ENCODE results near the gene TMEM263.
"Not testable (repeated sequence)": the region's sequence is repeated elsewhere in the genome, so short reads cannot be mapped to it uniquely, and the experiment has no call there.

The TMEM263 gene

DNA sequence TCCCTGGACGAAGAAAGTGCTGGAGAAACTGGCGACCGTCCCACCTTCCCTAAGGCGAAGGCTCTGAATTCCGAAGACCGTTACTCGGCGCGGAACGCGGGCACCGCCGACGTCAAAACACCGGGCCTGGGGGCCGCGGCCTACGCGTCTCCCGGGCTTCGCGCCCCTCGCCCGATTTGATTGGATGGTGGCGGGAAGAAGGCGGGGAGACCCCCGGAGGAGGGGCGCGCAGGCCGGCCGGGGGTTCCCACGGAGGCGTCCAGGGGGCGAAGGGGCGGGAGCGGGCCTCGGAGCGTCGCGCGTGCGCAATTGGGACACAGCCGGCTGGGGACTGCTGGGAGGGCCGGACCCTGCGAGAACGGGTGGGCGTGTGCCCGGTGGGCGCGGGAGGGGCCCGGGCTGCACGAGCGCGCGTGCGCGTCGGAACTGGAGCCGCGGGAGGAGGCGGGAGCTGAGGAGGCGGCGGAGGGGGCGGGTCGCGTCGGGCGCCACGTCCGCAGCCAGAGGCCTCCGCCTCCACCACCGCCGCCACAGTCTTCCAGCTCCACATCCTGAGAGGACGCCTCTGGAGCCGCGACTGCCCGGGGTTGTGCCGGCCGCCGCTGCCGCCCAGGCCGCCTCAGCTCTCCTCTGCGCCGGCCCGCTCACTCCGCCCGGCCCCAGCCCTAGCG lies at the start of gene TMEM263:
TMEM263 (plus strand) TSS at position 531 of the 671 bp plus-strand sequence. CDS start 11,210 bp downstream, outside the sequence.
- peak; percentile 94 for DNase-seq (ENCODE audit: low read depth)

DNA sequence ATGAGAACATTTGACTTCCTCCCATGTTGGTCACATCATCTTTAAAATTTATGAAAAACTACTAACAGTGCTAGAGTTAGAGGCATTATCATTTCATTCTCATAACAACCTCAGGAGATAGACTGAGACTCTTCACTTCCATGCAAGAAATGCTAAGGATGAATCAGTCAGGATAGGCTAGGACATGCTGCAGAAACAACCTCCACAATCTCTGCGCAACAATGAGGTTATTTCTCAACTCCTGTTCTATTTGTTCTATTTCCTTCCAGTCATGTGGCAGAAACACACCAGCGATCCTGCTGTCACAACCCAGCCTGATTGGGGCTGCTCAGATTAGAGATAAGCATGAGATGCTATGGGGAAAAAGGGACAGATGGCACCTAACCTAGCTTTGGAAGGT lies 49.0 kb upstream of the TMEM263 start:
- no peak for DNase-seq (ENCODE audit: low read depth)

DNA sequence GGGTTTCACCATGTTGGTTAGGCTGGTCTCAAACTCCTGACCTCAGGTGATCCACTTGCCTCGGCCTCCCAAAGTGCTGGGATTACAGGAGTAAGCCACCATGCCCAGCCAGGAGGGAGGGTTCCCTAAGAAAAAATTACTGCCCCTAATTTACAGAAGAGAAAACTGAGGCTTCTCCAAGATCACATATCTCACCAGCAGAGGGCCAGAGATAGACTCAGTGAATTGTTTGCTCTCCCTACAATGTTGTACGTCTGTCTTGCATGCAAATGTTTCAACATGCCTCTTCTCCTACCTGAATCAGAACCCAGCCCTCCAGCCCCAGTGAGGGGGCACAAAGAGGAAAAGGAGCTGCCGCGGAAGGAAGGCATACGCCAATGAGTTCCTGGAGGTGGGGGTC lies 48.3 kb upstream of the TMEM263 start:
- DNase-seq (ENCODE audit: low read depth), result no peak

DNA sequence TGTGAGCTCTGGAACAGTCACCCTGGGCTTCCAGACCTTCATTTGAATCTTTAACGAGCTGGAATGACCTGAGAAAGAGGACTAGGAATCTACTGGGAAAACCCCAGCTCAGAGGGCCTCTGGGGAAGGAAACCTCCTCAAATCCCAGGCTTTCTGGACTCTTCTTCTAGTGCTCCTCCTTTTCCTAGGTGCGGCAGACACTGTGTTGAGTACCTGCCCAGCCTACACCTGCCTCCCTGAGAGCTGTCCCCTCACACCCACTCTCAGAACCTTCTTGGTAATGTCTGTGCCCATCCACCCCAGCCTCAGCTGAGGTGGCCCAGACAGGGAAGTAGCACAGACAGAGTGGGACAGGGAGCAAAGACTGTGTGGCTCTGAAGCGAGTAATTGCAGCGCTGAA lies 47.9 kb upstream of the TMEM263 start:
- DNase-seq (ENCODE audit: low read depth), result no peak

DNA sequence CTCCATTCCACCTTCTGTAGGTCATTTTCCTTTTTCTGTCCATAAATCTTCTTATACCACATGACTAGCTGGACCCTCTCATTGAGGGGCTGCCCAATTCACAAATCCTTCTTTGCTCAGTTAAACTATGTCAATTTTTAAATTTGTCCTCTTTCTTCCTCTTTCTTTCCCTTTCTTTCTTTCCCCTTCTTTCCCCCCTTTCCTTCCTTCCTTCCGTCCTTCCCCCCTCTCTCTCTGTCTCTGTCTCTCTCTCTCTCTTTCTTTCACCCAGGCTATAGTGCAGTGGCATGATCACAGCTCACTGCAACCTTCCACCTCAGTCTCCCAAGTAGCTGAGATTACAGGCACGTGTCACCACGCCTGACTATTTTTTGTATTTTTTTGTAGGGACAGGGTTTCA lies 47.1 kb upstream of the TMEM263 start:
- DNase-seq (ENCODE audit: low read depth), result no peak

DNA sequence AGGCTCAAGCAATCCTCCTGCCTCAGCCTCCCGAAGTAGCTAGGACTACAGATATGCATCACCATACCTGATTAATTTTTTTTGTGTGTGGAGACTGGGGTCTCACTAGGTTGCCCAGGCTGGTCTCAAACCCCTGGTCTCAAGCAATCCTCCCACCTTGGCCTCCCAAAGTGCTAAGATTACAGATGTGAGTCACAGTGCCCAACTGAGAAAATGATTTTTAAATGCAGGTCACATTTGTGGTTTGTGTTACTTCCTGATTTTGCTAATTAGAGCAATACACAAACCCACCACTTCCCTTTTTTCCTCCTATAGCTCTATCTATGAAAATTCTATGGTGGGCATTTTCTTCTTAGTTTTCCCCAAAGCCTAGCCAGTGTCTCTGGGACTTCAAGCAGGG lies 45.5 kb upstream of the TMEM263 start:
- no peak for DNase-seq (ENCODE audit: low read depth)

DNA sequence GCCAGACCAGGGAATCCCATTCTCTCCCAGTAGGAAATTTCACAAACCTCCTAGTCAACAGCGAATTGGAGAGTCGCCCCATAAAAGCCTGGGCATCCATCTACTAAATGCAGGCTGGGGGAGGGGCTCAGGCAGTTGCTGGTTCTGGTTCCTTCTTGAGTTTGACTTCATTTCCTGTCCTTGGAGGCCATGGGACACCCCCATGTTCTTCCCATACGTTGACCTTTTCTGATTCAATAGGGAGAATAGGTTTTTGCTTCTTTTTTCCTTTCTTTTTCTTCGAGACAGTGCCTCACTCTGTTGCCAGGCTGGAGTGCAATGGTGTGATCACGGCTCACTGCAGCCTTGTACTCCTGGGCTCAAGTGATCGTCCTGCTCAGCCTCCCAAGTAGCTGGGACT lies 44.1 kb upstream of the TMEM263 start:
- no peak for DNase-seq (ENCODE audit: low read depth)

DNA sequence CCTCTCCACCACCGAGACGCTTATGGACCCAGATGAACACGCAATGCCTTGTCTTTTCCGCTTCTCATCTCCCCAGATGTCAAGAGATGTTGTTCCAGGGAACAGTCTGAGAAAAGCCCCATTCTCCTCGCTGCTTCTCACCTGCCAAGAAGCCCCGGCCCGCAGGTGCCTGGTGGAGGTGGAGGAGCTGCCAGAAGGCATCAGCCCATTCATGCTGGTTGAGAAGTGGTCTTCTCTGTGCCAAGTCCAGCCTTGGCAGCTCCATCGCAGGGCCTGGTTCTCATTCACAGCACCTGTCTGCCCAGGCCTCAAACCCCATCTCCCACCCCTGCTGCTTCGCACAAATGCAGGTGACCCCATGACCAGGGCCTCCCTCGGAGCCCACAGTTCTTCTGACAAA lies 42.3 kb upstream of the TMEM263 start:
- no peak for DNase-seq (ENCODE audit: low read depth)

DNA sequence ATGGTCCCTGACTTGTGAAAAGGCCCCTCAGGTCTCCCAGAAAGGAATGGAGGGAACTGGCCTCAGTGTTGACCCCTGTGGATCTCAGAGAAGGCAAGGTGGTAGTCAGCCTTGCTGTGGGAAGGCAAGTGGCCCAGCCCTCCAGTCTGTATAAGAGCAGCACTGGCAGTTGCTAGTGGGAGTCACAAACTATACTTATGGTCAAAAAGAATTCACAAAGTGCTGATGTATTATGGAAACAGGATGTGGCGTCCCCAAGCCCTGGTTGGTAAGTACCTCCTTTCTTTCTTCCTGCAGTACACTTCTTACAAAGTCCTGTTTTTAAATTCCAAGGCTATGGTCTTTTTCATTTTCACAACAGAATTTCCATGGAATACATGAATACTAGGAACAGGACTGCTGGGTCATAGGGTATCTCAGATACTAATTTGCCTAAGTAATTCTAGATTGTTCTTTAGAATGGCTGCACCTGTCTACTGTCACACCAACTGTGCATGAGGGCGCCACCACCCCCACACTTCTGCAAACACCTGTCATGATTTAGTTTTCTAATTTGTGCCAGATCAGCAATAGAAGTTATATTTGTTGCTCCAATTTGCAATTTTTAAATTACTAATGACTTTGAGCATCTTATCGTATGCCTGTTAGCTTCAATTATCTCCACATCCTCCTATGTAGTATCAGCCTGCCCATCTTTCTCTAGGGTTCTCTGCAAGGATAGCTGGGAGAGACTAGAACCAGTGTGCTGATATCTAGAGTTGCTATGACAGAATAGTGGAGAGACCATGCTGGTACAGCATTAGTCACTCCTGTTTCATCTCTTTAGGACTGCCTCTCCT lies 40.7 kb upstream of the TMEM263 start:
- no peak for DNase-seq (ENCODE audit: low read depth)

DNA sequence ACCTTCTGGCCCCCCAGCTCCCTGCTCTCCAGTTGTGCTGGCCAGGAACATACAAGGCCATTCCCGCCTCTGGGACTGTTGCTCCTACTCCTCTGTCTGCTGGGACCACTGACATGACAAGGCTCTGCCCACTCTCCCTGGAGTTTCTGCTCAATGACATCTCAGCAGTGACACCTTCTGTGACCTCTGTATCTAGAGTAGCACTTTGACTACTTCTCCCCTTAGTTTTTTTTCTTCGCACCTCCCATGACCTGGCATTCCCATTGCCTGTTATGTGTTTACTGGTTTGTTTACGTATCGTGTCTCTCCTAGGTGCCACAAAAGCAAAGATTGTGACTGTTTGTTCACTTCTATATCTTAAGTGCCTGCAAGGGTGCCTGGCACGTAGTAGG lies 40.1 kb upstream of the TMEM263 start:
- no peak for DNase-seq (ENCODE audit: low read depth)

DNA sequence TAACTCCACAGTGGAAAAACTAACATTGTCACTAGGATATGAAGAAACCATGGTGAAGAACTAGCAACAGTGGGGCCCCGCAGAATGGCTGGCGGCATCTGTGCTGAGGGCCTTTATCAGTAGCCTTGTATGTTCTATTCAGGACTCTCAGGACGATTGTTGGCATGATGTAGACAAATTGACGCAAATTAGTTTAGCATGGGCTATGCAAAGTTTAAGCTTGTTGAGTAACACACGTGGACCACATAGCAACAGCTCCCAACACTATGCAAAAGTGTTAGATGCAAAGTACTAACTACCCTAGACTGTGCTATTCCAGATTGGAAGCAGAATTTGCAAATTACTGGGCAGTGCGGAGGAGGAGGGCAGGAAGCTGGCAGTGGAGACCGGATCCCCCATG lies 38.2 kb upstream of the TMEM263 start:
- no peak for DNase-seq (ENCODE audit: low read depth)

DNA sequence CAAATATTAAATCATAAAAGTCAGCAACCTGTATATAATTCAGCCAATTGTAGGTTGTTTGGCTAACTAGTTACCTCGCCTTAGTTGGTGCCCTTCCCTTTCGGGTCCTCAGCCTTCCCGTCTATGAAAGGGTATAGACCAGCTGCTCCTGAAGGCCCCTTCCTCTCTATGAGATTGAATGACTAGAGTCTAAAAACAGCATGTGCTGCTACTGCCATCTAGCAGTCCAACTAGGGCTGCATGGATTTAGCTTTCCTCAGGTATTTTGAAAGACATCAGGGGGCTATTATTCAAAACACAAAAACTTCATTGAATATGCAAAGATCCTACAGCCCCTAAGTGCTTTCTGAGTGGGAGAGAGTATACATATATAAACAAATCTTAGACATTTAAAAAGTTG lies 37.0 kb upstream of the TMEM263 start:
- DNase-seq (ENCODE audit: low read depth), result no peak

DNA sequence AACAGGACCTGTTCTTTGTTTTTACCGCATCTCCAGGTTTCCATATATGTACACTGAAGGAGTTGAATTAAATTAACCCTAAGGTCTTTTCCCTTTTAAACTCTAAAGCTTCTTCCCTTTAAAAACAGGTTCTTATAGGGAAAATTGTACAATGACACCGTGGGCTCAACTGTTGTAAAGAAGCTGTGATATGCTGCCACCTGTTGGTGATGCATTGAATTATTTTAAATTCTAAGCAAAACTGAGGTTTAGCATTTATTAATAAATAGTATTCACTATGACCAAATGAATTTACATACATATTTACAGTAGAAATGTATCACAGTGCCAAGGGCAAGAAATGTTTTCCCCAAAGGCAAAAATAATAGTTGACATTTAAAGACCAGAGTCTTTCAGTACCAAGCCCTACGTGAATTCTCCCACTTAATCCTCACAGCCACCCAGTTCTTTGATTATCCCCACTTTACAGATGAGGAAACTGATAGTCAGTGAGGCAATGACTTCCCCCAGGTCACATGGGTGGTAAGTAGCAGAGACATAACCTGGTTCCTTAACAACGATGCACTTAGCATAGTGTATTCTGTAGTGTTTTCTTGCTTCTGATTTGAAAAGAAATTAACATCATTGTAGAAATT lies 35.7 kb upstream of the TMEM263 start:
- no peak for DNase-seq (ENCODE audit: low read depth)

DNA sequence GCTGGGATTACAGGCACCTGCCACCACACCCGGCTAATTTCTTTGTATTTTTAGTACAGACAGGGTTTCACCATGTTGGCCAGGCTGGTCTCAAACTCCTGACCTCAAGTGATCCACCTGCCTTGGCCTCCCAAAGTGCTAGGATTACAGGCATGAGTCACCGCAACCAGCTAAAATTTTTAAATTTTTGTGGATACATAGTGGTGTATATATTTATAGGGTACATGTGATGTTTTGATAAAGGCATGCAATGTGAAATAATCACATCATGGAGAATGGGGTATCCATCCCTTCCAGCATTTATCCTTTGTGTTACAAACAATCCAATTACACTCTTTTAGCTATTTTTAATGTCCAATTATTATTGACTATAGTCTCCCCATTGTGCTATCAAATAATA lies 33.7 kb upstream of the TMEM263 start:
- DNase-seq (ENCODE audit: low read depth), result not testable (repeated sequence)

DNA sequence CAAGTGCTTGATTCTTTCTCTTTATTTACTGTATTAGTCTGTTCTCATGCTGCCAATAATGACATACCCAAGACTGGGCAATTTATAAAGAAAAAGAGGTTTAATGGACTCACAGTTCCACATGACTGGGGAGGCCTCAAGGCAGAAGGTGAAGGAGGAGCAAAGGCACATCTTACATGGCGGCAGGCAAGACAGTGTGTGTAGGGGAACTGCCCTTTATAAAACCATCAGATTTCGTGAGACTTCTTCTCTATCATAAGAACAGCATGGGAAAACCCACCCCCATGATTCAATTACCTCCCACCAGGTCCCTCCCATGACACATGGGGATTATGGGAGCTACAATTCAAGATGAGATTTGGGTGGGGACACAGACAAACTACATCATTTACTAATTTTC lies 32.1 kb upstream of the TMEM263 start:
- DNase-seq (ENCODE audit: low read depth), result not testable (repeated sequence)

DNA sequence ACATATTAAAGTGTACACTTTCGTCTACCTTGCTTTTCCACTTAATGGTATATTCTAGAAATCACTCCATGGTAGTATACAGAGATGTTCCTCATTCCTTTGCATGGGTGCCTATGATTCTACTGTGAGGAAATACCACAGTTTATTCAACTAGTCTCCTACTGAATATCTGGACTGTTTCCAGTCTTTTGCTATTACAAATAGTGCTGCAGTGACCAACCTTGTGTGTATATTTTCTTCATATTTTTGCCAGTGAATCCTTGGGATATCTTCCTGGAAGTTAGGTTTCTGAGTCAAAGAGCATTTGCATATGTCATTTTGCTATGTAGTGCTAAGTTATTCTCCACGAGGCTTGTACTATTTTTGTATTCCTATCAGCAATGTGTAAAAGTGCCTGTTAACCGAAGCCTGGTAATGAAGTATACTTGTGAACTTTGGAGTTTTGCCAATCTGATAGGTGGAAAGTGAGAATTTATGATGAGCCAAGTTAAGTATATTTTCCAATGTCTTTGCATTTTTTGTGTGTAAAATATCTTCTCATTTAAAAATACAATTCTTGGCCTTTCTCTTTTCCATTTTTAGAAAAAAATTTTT lies 31.3 kb upstream of the TMEM263 start:
- no peak for DNase-seq (ENCODE audit: low read depth)

DNA sequence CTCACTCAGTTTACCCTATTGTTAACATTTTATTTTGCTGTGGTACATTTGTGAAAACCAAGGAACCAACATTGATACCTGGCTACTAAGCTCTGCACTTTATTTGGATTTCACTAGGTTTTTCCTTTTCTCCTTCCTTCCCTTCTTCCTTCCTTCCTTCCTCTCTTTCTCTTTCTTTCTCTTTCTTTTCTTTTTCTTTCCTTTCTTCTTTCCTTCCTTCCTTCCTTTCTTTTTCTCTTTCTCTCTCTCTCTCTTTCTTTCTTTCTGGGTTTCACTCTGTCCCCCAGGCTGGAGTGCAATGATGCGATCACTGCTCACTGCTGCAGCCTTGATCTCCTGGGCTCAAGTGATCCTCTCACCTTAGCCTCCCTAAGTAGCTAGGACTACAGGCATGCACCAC lies 29.1 kb upstream of the TMEM263 start:
- no peak for DNase-seq (ENCODE audit: low read depth)

DNA sequence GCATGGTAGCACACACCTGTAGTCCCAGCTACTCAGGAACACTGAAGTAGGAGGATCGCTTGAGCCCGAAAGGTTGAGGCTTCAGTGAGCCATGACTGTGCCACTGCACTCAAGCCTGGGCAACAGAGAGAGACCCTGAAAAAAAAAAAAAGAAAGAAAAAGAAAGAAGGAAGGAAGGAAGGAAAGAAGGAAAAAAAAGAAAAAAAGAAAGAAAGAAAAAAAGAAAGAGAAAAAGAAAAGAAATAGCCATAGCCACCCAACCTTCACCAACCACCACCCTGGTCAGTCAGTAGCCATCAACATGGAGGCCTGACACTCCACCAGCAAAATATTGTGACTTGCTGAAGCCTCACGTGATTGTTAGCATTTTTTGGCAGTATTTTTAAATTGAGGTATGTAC lies 21.4 kb upstream of the TMEM263 start:
- no peak for DNase-seq (ENCODE audit: low read depth)

DNA sequence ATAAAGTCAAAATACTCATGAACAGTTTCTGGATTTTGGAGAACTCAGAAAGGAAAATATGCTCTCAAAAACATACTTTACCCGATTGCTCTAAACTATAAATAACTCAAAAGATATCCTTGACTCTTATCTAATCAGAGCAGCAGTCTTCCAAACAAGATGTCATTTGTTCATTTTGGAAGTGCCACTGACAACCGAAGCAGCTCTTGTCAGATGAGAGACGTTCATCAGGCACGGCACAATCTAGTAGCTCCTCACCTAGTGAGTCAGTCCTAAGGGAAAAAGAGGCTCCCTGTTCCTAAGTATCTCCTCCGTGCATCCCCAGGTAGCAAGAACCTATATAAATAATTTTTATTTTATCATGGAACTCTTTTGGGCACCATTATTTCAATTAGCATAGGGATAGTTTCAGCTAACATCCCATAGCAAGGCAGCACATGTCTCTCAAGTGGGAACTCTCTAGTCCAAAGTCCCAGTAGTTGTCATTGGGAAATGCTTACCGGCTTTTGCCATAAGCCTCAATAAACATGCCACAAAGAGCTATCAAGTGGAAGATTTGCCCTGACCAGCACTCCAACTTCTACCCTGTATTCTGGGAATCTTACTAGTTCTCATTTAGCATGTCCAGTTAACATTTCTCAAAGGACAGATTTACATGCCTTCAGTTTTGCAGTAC lies 14.1 kb upstream of the TMEM263 start:
- no peak for DNase-seq (ENCODE audit: low read depth)

DNA sequence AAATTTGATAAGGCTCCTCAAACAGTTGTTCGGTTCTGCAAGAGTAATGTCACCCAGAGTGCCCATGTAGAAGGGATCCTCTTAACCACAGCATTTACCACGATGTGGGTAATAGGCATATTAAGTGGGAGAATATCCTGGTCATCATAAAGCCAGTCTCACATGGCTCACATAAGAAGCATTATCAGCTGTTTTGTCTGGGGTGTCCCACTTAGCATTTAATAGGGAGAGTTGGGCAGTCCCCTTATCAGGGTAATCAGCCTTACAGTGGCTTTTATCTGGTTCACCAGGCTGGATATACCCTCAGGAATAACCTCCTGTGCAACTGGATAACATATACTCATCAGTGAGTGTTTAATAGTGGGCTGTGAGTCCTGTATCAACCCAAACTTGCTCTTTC lies 12.9 kb upstream of the TMEM263 start:
- no peak for DNase-seq (ENCODE audit: low read depth)

DNA sequence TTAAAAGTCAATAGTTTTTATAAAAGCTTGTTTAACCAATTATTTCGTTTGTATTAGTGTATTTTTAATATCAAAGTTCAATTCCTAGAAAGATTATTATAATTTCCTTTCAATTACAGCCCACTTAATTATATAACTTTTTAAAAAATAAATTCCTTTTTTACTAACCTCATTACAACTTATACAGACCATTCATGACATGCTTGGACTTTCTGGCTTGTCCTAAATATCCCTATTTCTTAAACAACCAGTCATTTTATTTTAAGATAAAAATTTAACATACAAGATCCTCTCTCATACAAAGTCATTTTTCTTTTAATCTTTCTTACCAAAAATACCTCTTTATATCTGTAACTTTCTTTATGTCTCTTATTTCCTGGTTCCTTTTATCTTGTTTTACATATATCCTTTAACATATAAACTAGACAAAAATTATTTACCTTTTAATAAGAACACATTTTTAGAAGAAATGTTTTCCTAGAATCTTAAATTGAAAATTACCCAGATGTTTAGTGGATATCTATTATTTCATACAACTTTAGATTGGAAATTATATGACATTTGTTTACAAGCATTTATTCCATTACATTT lies 10.4 kb upstream of the TMEM263 start:
- DNase-seq (ENCODE audit: low read depth), result no peak

DNA sequence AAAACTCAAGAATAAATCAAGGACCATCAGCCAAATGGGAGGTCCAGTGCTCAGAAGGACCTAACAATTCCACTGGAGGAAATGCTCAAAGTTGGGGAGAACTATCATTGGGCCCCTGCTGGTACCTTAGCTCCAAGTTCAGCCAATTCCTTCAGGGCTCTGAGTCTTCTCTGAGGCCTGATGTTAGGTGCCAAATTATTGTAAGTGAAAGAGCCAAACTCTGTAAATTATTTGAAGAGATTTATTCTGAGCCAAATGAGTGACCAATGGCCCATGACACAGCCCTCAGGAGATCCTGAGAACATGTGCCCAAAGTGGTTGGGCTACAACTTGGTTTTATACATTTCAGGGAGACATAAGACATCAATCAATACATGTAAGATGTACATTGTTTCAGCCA lies 8.2 kb upstream of the TMEM263 start:
- no peak for DNase-seq (ENCODE audit: low read depth)
